ENCODE measurements around the gene ANP32A. TPM values are rescaled to one million over a fixed set of nuclear protein-coding genes. Genes with fewer than 3 reads are reported as not detected.

Gene ANP32A
- total and polyA plus RNA-seq, 2 experiments from 2014 or later: 40.3 to 70.0 TPM

GRCh38 chr15:68776477-68777270 is 44.0 kb downstream of the ANP32A start:
- in situ Hi-C loops (cut with MboI): no loop called here
- no peak for DNase-seq
- no peaks in the 10 kb centered on the region for H3K27me3 ChIP-seq (replicated peaks; ENCODE audit: insufficient read depth)
- no peaks in the 10 kb centered on the region for H4K20me1 ChIP-seq (ENCODE audit: insufficient read depth)
- no peak overlapping the region for H3K4me3 ChIP-seq
- H3K4me1 ChIP-seq (ENCODE audit: insufficient read depth): no peaks in the 10 kb centered on the region
- H3K9me2 ChIP-seq (ENCODE audit: insufficient read depth): no peaks in the 10 kb centered on the region
- H3K79me2 ChIP-seq (ENCODE audit: insufficient read depth): no peaks in the 10 kb centered on the region
- TF ChIP-seq EZH2 (IDR thresholded peaks at IDR 0.05; ENCODE audit: insufficient read depth, poor library complexity, severe bottlenecking): no peak
- no peak for TF ChIP-seq EZH2phosphoT487 (IDR thresholded peaks at IDR 0.05; ENCODE audit: insufficient read depth, low read depth)
- H3K9ac ChIP-seq: no peak overlapping the region
- H3K27ac ChIP-seq: no peak overlapping the region
- WGBS, 2 experiments (ENCODE audit: low coverage in 1 of 2, low lambda C conversion rate in 2 of 2, missing lambda C conversion rate in 2 of 2): 84 to 85% methylated on average over 10 of the region's 10 CpGs
- H3K4me2 ChIP-seq (ENCODE audit: unreplicated experiment): no peak overlapping the region
- no peaks in the 10 kb centered on the region for H3K9me3 ChIP-seq (ENCODE audit: low read depth)
- peaks cover 6% of the 10 kb centered on the region for H3K36me3 ChIP-seq (ENCODE audit: low read depth)
- no peak overlapping the region for H2AFZ ChIP-seq
- no peaks in the 10 kb centered on the region for H3F3A ChIP-seq (ENCODE audit: insufficient read depth)

GRCh38 chr15:68775671-68776476 is 44.8 kb downstream of the ANP32A start:
- Histone ChIP-seq H3F3A (ENCODE audit: insufficient read depth) (no peaks in the 10 kb centered on the region), H3K4me1 (ENCODE audit: insufficient read depth) (no peaks in the 10 kb centered on the region), H2AFZ (no peak overlapping the region), H3K4me3 (no peak overlapping the region), H3K27ac (0 out of 2 replicates have a peak overlapping the region, but pooled peaks have one; percentile 8), H3K36me3 (ENCODE audit: low read depth) (peaks cover 6% of the 10 kb centered on the region), H3K27me3 (replicated peaks; ENCODE audit: insufficient read depth) (no peaks in the 10 kb centered on the region), H3K9ac (no peak overlapping the region), H4K20me1 (ENCODE audit: insufficient read depth) (no peaks in the 10 kb centered on the region), H3K9me3 (ENCODE audit: low read depth) (no peaks in the 10 kb centered on the region), H3K79me2 (ENCODE audit: insufficient read depth) (no peaks in the 10 kb centered on the region), H3K9me2 (ENCODE audit: insufficient read depth) (no peaks in the 10 kb centered on the region), H3K4me2 (ENCODE audit: unreplicated experiment) (no peak overlapping the region)
- in situ Hi-C loops (cut with MboI): no loop called here
- DNase-seq: peak; percentile 48
- 14 to 20% methylated on average over 8 of the region's 8 CpGs for WGBS, 2 experiments (ENCODE audit: low coverage in 1 of 2, low lambda C conversion rate in 2 of 2, missing lambda C conversion rate in 2 of 2)
- no peak for TF ChIP-seq EZH2 (IDR thresholded peaks at IDR 0.05; ENCODE audit: insufficient read depth, poor library complexity, severe bottlenecking)
- no peak for TF ChIP-seq EZH2phosphoT487 (IDR thresholded peaks at IDR 0.05; ENCODE audit: insufficient read depth, low read depth)

GRCh38 chr15:68775236-68775577 is 45.5 kb downstream of the ANP32A start:
- H2AFZ ChIP-seq: no peak overlapping the region
- no peaks in the 10 kb centered on the region for H3K4me1 ChIP-seq (ENCODE audit: insufficient read depth)
- DNase-seq: no peak
- no peaks in the 10 kb centered on the region for H3K79me2 ChIP-seq (ENCODE audit: insufficient read depth)
- H3K27ac ChIP-seq: no peak overlapping the region
- H3K27me3 ChIP-seq (replicated peaks; ENCODE audit: insufficient read depth): no peaks in the 10 kb centered on the region
- H3F3A ChIP-seq (ENCODE audit: insufficient read depth): no peaks in the 10 kb centered on the region
- H3K36me3 ChIP-seq (ENCODE audit: low read depth): peaks cover 6% of the 10 kb centered on the region
- H3K9ac ChIP-seq: no peak overlapping the region
- H3K4me3 ChIP-seq: no peak overlapping the region
- in situ Hi-C loops (cut with MboI): no loop called here
- no peaks in the 10 kb centered on the region for H3K9me3 ChIP-seq (ENCODE audit: low read depth)
- TF ChIP-seq EZH2 (IDR thresholded peaks at IDR 0.05; ENCODE audit: insufficient read depth, poor library complexity, severe bottlenecking) (no peak), EZH2phosphoT487 (IDR thresholded peaks at IDR 0.05; ENCODE audit: insufficient read depth, low read depth) (no peak)
- H4K20me1 ChIP-seq (ENCODE audit: insufficient read depth): no peaks in the 10 kb centered on the region
- 48 to 57% methylated on average over 3 of the region's 3 CpGs for WGBS, 2 experiments (ENCODE audit: low coverage in 1 of 2, low lambda C conversion rate in 2 of 2, missing lambda C conversion rate in 2 of 2)
- no peaks in the 10 kb centered on the region for H3K9me2 ChIP-seq (ENCODE audit: insufficient read depth)
- H3K4me2 ChIP-seq (ENCODE audit: unreplicated experiment): no peak overlapping the region

- H3K9me2 ChIP-seq (ENCODE audit: insufficient read depth): no peaks in the 10 kb centered on the region
- H3K36me3 ChIP-seq (ENCODE audit: low read depth): peaks cover 6% of the 10 kb centered on the region
- H2AFZ ChIP-seq: no peak overlapping the region
- H3K9me3 ChIP-seq (ENCODE audit: low read depth): no peaks in the 10 kb centered on the region
- in situ Hi-C loops (cut with MboI): no loop called here
- no peaks in the 10 kb centered on the region for H3K27me3 ChIP-seq (replicated peaks; ENCODE audit: insufficient read depth)
- H3K9ac ChIP-seq: no peak overlapping the region
- H3K4me2 ChIP-seq (ENCODE audit: unreplicated experiment): no peak overlapping the region
- H3K79me2 ChIP-seq (ENCODE audit: insufficient read depth): no peaks in the 10 kb centered on the region
- no peaks in the 10 kb centered on the region for H4K20me1 ChIP-seq (ENCODE audit: insufficient read depth)
- TF ChIP-seq EZH2phosphoT487 (IDR thresholded peaks at IDR 0.05; ENCODE audit: insufficient read depth, low read depth) (no peak), EZH2 (IDR thresholded peaks at IDR 0.05; ENCODE audit: insufficient read depth, poor library complexity, severe bottlenecking) (no peak)
- H3K4me1 ChIP-seq (ENCODE audit: insufficient read depth): no peaks in the 10 kb centered on the region
- no peak overlapping the region for H3K4me3 ChIP-seq
- no peak overlapping the region for H3K27ac ChIP-seq
- 65 to 70% methylated on average over 3 of the region's 3 CpGs for WGBS, 2 experiments (ENCODE audit: low coverage in 1 of 2, low lambda C conversion rate in 2 of 2, missing lambda C conversion rate in 2 of 2)
- H3F3A ChIP-seq (ENCODE audit: insufficient read depth): no peaks in the 10 kb centered on the region
- DNase-seq: peak; percentile 14
Measured at GRCh38 chr15:68774521-68775235, 46.0 kb downstream of the ANP32A start.
